GM12801 (cell line): ENCODE results near the gene CDH12.

Experiments used
- TF ChIP-seq, protein P1 (sequence below): IDR thresholded peaks from one replicate; pipeline ENCODE4 v1.5.1; 2011; ENCODE audit warnings: control low read depth; ENCODE audit not compliant: insufficient read length; ENCODE audit errors: extremely low read depth

Gene CDH12

DNA sequence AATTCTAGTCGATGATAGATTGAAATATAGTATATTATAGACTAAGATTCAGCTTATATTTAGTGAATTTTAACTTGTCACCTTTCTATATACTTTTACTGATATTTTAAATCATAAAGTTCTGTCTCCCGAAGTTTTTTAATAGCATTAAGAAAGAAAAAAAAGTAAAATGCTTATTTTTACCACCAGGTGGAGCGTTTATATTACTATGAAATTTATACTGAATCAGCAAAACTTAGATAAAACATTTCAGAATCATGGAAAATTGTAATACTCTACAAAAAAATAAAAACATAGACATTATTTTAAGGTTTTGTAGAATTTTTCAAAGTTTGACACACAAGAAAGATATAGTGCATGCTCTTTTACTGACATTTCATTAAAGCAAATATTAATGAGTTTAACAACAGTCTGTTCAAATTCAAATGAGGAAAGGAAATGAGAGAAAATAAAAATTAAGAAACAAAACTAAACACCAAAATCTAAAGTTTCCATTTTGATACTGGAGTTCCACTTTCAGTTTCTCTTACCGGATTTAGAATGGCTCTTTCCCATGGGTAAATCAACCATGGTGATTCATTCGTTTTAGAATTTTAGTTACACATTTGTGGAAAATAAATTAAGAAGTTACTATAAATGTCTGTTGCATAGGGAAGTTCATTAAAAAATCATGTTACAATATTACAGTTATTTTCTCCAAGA, 1035.3 kb downstream of the CDH12 start:
- TF ChIP-seq, protein P1, sequence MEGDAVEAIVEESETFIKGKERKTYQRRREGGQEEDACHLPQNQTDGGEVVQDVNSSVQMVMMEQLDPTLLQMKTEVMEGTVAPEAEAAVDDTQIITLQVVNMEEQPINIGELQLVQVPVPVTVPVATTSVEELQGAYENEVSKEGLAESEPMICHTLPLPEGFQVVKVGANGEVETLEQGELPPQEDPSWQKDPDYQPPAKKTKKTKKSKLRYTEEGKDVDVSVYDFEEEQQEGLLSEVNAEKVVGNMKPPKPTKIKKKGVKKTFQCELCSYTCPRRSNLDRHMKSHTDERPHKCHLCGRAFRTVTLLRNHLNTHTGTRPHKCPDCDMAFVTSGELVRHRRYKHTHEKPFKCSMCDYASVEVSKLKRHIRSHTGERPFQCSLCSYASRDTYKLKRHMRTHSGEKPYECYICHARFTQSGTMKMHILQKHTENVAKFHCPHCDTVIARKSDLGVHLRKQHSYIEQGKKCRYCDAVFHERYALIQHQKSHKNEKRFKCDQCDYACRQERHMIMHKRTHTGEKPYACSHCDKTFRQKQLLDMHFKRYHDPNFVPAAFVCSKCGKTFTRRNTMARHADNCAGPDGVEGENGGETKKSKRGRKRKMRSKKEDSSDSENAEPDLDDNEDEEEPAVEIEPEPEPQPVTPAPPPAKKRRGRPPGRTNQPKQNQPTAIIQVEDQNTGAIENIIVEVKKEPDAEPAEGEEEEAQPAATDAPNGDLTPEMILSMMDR = no peak

DNA sequence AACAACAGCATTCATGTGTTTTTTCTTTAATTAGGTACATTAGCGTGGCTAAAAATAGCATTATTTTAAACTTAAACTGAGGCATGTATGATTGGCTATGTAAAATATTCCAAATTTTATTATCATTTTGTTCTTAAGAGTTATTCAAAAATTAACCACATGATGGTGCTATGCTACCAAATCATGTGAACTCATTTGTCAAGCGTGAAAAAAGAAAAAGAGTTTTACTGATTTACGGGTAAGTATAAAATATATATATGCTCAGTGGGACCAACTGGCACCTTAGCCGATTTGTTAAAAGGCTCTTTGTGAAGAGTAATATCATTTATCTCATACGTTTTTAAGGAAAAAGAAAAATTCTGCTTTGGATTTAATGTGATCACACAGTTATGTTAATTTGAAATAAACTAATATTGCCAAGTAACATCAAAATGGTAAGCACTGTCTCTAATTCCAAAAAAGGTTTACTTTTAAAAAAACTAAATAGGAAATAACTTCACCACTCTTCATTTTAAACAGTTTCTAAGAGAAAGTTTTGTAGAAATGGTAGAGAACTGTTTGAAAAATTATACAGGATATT, 1042.3 kb downstream of the CDH12 start:
- TF ChIP-seq, protein P1 = no peak

DNA sequence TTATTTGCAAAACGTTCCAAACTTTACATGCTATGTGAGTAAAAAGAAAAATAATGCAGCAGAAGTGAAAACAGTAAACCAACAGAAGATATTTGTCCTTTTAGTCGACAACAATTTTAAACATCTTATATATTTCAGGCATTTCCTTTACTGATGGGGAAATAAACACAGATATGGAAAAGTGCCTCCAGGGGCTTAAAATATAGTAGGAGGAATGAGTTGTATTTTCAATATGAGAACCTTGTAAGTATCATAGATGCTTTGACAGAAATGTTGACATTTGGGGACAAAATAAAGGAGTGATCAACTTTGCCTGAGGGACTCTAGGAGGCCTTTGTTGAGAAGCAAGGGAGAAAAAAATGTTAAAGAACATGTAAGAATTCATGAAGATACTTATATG, 1043.5 kb downstream of the CDH12 start:
- TF ChIP-seq, protein P1 = no peak

DNA sequence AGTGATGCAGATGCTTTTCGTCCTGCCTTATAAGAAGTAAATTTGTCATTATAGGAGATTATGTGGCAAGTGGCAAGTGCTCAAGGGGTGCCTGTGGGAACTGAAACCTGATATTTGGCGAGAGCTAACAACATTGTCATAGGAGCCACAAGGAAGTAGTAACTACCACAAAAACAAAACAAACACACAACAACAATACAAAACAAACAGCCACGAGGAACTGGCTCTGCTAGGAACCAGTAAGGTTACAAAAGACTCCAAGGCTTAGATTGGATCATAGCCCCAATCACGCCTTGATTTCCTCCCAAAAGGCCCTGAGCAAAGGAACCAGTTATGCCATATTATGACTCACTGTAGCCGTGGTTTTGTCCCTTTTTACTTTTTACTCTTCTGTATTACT, 1045.2 kb downstream of the CDH12 start:
- TF ChIP-seq, protein P1 = no peak

DNA sequence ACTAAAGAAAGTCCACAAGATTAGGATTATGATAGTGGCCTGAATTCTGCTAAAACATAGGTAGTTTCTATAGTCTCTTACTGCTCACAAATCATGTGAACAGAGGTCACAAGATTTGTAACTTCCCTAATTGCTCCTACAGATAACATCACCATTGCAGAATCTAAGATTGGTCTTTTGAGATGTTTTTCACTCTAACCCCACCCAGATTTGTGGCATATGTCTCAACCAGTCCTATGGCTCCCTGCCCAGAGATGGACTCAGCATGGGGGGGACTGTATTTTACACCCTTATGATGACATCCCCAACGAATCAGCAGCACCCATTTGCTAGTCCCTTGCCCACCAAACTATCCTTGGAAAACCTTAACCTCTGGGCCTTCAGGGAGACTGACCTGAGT, 1046.2 kb downstream of the CDH12 start:
- TF ChIP-seq, protein P1 = no peak

DNA sequence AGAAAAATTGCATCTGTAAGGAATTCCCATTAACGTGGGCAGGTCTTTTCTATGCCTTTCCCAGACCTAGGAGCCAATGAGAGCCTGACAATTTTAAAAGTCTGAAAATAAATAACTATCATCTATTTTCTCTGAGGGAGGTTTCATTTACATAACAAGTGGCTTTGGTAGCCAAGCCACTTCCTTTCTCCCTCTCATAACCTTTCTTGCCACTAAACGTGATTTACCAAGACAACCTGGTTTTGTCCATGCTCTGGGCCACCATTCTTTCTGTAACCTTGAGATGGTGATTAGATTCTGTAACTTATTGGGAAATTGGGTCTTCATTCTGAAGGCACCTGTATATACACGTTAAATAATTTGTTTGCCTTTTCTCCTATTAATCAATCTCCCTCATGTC, 1046.9 kb downstream of the CDH12 start:
- TF ChIP-seq, protein P1 = no peak

DNA sequence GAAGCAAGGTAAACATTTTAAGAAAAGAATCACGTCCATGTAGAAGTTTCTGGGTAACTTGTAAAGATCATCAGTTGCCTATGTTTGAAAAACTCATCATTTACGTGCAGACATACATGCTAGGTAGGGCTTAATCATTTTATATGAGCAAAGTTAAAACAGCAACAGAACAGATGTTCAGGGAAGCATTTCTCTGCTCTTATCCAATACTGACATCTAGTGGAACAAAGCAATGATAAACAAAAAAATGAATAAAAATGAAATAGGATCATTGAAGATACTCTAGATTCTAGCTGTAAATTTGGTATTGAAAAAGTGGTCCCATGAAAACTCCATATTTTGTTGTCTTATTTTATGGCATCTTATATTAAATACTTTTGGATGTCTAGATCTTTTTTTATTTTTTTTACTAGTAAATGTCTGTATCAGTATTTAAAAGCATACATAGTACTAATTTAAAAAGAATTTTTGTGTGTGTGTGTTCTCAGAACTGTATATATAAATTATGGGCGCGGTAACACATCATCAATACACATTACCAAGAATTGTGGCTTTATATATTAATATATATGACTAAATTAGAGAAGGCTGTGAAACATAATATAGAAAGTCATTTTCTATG, 1050.2 kb downstream of the CDH12 start:
- TF ChIP-seq, protein P1 = no peak
